Glutamatergic neuron (in vitro differentiated cells): Measurements from ENCODE around the gene CLEC1A. TPM values are rescaled to one million over a fixed set of nuclear protein-coding genes. Genes with fewer than 3 reads are reported as not detected.

Source experiments
- DNase-seq: peaks from one replicate; pipeline ENCODE4 v3.0.0; 2022
- H3K27ac Mint-ChIP-seq: one replicate; pipeline ENCODE4 v1.8.0; 2020; ENCODE audit warnings: mild to moderate bottlenecking, mixed read lengths, inconsistent platforms; ENCODE audit not compliant: unreplicated experiment
- H3K27me3 Mint-ChIP-seq: one replicate; pipeline ENCODE4 v1.8.0; 2020; ENCODE audit warnings: mild to moderate bottlenecking, moderate library complexity, mixed read lengths, inconsistent platforms; ENCODE audit not compliant: unreplicated experiment
- H3K36me3 Mint-ChIP-seq: one replicate; pipeline ENCODE4 v1.8.0; 2020; ENCODE audit warnings: mild to moderate bottlenecking, mixed read lengths, inconsistent platforms; ENCODE audit not compliant: unreplicated experiment
- H3K4me1 Mint-ChIP-seq: one replicate; pipeline ENCODE4 v1.8.0; 2020; ENCODE audit warnings: mild to moderate bottlenecking, low read depth, mixed read lengths, inconsistent platforms; ENCODE audit not compliant: unreplicated experiment
- H3K4me3 Mint-ChIP-seq: one replicate; pipeline ENCODE4 v1.8.0; 2020; ENCODE audit warnings: mild to moderate bottlenecking, mixed read lengths, inconsistent platforms; ENCODE audit not compliant: unreplicated experiment
- H3K9me3 Mint-ChIP-seq: one replicate; pipeline ENCODE4 v1.8.0; 2020; ENCODE audit warnings: mild to moderate bottlenecking, moderate library complexity, mixed read lengths, inconsistent platforms; ENCODE audit not compliant: unreplicated experiment
- CTCF ChIP-seq: fragments of 200-600 bp; sonication (generic); IDR thresholded peaks from one replicate; pipeline ENCODE4 v1.5.0; 2021; ENCODE audit not compliant: partially characterized antibody, unreplicated experiment
- total RNA-seq: library from RNA; stranded (reverse); fragmentation: NEBNext Ultra II Directional; extraction: Animal tissue kit (Norgen Biotek cat#: 25700); gene quantifications from one replicate; pipeline ENCODE4 v1.2.1, GENCODE V29; 2021; ENCODE audit not compliant: unreplicated experiment

CLEC1A gene
- total RNA-seq, 1 donor from 2014 or later = not detected

- TF ChIP-seq CTCF = no peak
- Mint-ChIP-seq H3K4me3 (no peak overlapping the region), H3K4me1 (no peaks in the 10 kb centered on the region), H3K27me3 (peaks cover 1% of the 10 kb centered on the region), H3K27ac (no peak overlapping the region), H3K36me3 (no peaks in the 10 kb centered on the region), H3K9me3 (no peaks in the 10 kb centered on the region)
- no peak for DNase-seq
These were observed 37.9 kb upstream of the CLEC1A start for GRCh38 chr12:10136637-10137205.

- Mint-ChIP-seq H3K27me3 (peaks cover 1% of the 10 kb centered on the region), H3K36me3 (no peaks in the 10 kb centered on the region), H3K9me3 (no peaks in the 10 kb centered on the region), H3K4me1 (no peaks in the 10 kb centered on the region), H3K27ac (no peak overlapping the region), H3K4me3 (no peak overlapping the region)
- no peak for TF ChIP-seq CTCF
- DNase-seq = no peak
These were observed 36.3 kb upstream of the CLEC1A start for GRCh38 chr12:10135126-10135525.

- Mint-ChIP-seq H3K27me3 (peaks cover 1% of the 10 kb centered on the region), H3K4me1 (no peaks in the 10 kb centered on the region), H3K9me3 (no peaks in the 10 kb centered on the region), H3K4me3 (no peak overlapping the region), H3K36me3 (no peaks in the 10 kb centered on the region), H3K27ac (no peak overlapping the region)
- TF ChIP-seq CTCF = no peak
- no peak for DNase-seq
These were observed 34.1 kb upstream of the CLEC1A start for GRCh38 chr12:10132850-10133370.

- no peak overlapping the region for H3K27ac Mint-ChIP-seq
- H3K4me1 Mint-ChIP-seq = no peaks in the 10 kb centered on the region
These were observed 32.4 kb upstream of the CLEC1A start for GRCh38 chr12:10131111-10131690.

More at GRCh38 chr12:10131111-10131690, 32.4 kb upstream of the CLEC1A start:
- Mint-ChIP-seq H3K4me3 (no peak overlapping the region), H3K9me3 (peaks cover 2% of the 10 kb centered on the region), H3K27me3 (peaks cover 1% of the 10 kb centered on the region), H3K36me3 (no peaks in the 10 kb centered on the region)
- no peak for DNase-seq
- TF ChIP-seq CTCF = no peak
